Activated naive CD4-positive, alpha-beta T cell treated with anti-CD3 and anti-CD28 coated beads for 36 hours (primary cell): ENCODE data around the gene CNP. TPM values are rescaled to one million over a fixed set of nuclear protein-coding genes. Genes with fewer than 3 reads are reported as not detected.
A peak's percentile ranks its signal among the peaks of the same experiment; 100 is the strongest.
"Not testable (repeated sequence)": the region's sequence is repeated elsewhere in the genome, so short reads cannot be mapped to it uniquely, and the experiment has no call there.

ENCODE experiments used
- CTCF ChIA-PET: fragments of 350-600 bp; sonication (Branson Sonifier 250); formaldehyde crosslinking; loops from one replicate; lab custom pipeline; 2021; ENCODE audit warnings: antibody characterized with exemption; lab: Charles Lee
- DNase-seq: peaks from one replicate; pipeline ENCODE4 v3.0.0-alpha.2; 2020
- H3K27ac Mint-ChIP-seq: one replicate; pipeline ENCODE4 v1.8.0; 2021; ENCODE audit warnings: mild to moderate bottlenecking, mixed read lengths
- H3K27me3 Mint-ChIP-seq: one replicate; pipeline ENCODE4 v1.8.0; 2021; ENCODE audit warnings: low read depth, mixed read lengths
- H3K36me3 Mint-ChIP-seq: one replicate; pipeline ENCODE4 v1.8.0; 2021; ENCODE audit warnings: low read depth, mixed read lengths
- H3K4me1 Mint-ChIP-seq: one replicate; pipeline ENCODE4 v1.8.0; 2021; ENCODE audit warnings: low read depth, mixed read lengths
- H3K4me3 Mint-ChIP-seq: one replicate; pipeline ENCODE4 v1.8.0; 2021; ENCODE audit warnings: mild to moderate bottlenecking, moderate library complexity, mixed read lengths
- H3K9me3 Mint-ChIP-seq: one replicate; pipeline ENCODE4 v1.8.0; 2021; ENCODE audit warnings: mixed read lengths
- intact Hi-C: fragments of 100-400 bp; cut with micrococcal nuclease; formaldehyde crosslinking; loops from one replicate; pipeline ENCODE4 v1.15.1; 2023
- total RNA-seq, 2 experiments: library from RNA; stranded (reverse); gene quantifications; one replicate each; pipeline ENCODE4 v1.2.3, GENCODE V29; 2021

CNP gene
- total RNA-seq, 2 experiments from 2014 or later = 58.4 to 59.1 TPM

DNA sequence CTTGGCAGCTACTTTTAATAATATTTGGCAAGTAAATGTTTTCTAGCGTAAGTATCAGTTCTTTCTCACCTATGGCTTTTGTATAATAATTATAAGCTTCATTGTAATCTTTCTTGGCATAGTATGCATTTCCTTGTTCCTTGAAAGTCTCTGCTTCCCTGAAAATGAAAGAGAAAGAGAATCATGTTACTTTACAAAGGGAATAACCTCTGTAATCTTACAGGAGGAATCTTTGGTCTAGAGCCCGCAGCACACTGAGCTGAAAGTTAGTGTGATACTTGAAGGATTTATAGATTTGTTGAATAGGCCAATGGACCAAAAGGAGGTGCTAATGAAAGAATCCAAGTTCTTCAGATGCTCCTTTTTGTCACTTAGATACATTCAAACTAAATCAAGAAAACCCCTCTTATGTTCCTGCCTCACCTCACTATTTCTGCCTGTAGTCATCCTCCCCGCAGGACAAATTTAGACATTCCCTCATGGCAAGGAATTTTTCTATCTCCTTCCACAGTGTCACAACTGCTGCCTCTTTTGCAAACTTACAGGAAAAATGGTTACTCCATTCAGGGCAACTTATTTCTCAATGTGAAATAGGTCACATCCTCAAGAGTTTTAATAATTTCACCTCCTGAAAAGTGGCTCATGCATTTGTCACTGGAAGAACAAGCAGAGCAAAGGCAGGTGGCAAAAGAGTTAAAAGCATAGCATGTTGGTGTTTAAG, 34.0 kb downstream of the CNP start:
- Mint-ChIP-seq H3K4me3 (no peak overlapping the region), H3K27ac (peak overlapping the region; percentile 56), H3K27me3 (no peaks in the 10 kb centered on the region), H3K9me3 (no peaks in the 10 kb centered on the region), H3K36me3 (peaks cover 24% of the 10 kb centered on the region), H3K4me1 (peaks cover 34% of the 10 kb centered on the region)
- intact Hi-C loops = no loop called here
- no peak for DNase-seq
- CTCF ChIA-PET = interaction anchor here (0.8 kb wide), 1 partner anchor 38 kb away, joined by 3 read pairs; no protein-coding TSS in a partner anchor

GRCh38 chr17:42001729-42002128, 35.1 kb downstream of the CNP start:
- Mint-ChIP-seq H3K9me3 (no peaks in the 10 kb centered on the region), H3K4me1 (peaks cover 29% of the 10 kb centered on the region), H3K36me3 (peaks cover 16% of the 10 kb centered on the region), H3K27me3 (no peaks in the 10 kb centered on the region), H3K27ac (no peak overlapping the region), H3K4me3 (no peak overlapping the region)
- CTCF ChIA-PET = no interaction called here
- intact Hi-C loops = no loop called here
- DNase-seq = no peak

- Mint-ChIP-seq H3K4me3 (no peak overlapping the region), H3K9me3 (no peaks in the 10 kb centered on the region), H3K27me3 (no peaks in the 10 kb centered on the region), H3K27ac (no peak overlapping the region), H3K4me1 (peaks cover 28% of the 10 kb centered on the region), H3K36me3 (peaks cover 15% of the 10 kb centered on the region)
- CTCF ChIA-PET = interaction anchor here (0.6 to 1.2 kb wide), 3 partner anchors 10 to 74 kb away, joined by 3 read pairs; partner anchors contain the start of gene NKIRAS2
- DNase-seq = no peak
- intact Hi-C loops = no loop called here
These were observed 35.7 kb downstream of the CNP start for GRCh38 chr17:42002175-42002791.

DNA sequence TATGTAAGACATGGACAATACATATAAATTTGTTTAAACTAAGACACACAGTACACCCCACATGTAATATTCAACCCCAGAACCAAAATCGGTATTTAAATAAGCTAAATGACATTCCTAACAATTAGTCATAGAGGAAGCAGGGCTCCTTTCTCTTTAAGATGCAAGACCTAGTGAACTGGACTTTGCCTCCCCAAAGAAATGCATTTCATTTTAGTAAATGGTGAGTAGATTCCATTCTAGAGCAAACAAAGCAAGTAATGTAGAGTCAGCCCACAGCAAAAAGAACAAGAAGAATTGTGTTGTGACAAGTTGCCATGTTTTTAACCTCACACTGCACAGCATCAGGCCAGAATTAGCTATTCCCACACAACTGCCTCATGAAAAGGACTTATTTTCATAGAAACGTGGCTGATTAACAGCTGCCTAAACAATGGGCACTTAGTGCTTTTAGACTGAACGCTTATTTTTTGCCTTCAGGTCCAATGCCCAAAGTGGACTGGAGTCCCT, 36.3 kb downstream of the CNP start:
- DNase-seq = no peak
- Mint-ChIP-seq H3K4me3 (no peak overlapping the region), H3K27me3 (no peaks in the 10 kb centered on the region), H3K9me3 (no peaks in the 10 kb centered on the region), H3K4me1 (peaks cover 28% of the 10 kb centered on the region), H3K36me3 (peaks cover 13% of the 10 kb centered on the region), H3K27ac (no peak overlapping the region)
- CTCF ChIA-PET = interaction anchor here (0.6 to 1.2 kb wide), 3 partner anchors 11 to 74 kb away, joined by 3 read pairs; partner anchors contain the start of gene NKIRAS2
- intact Hi-C loops = no loop called here

DNA sequence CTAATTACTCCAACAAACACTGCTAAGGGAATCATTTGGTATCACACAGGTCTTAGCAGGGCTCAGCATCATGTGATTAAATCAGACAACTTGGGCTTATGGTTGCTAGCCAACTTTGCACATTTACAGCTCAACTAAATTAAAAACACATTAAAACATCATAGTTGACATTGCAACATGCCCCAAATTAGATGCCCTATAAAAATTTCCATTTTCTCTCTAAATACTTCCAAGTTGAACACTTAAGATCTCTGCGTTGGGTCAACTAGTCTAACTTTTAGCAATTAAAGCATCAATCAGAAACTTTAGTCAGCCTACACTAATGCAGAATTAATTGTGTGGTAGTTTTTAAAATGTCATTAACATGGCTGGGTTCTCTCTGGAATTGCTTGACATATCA, 38.6 kb downstream of the CNP start:
- Mint-ChIP-seq H3K4me3 (no peak overlapping the region), H3K27ac (no peak overlapping the region), H3K27me3 (no peaks in the 10 kb centered on the region), H3K4me1 (peaks cover 40% of the 10 kb centered on the region), H3K9me3 (no peaks in the 10 kb centered on the region), H3K36me3 (peaks cover 13% of the 10 kb centered on the region)
- DNase-seq = no peak
- CTCF ChIA-PET = interaction anchor here (0.8 to 2.3 kb wide), 4 partner anchors 12 to 42 kb away, joined by 3 to 11 read pairs (median 6); partner anchors contain the start of genes DNAJC7 and NKIRAS2
- intact Hi-C loops = no loop called here

GRCh38 chr17:42009170-42009569, 42.6 kb downstream of the CNP start:
- CTCF ChIA-PET = interaction anchor here (1.1 kb wide), 1 partner anchor 46 kb away, joined by 3 read pairs; no protein-coding TSS in a partner anchor
- Mint-ChIP-seq H3K4me1 (peaks cover 59% of the 10 kb centered on the region), H3K9me3 (no peaks in the 10 kb centered on the region), H3K36me3 (peaks cover 10% of the 10 kb centered on the region), H3K27me3 (no peaks in the 10 kb centered on the region), H3K27ac (peak overlapping the region; percentile 66), H3K4me3 (no peak overlapping the region)
- intact Hi-C loops = no loop called here
- peak; percentile 25 for DNase-seq

DNA sequence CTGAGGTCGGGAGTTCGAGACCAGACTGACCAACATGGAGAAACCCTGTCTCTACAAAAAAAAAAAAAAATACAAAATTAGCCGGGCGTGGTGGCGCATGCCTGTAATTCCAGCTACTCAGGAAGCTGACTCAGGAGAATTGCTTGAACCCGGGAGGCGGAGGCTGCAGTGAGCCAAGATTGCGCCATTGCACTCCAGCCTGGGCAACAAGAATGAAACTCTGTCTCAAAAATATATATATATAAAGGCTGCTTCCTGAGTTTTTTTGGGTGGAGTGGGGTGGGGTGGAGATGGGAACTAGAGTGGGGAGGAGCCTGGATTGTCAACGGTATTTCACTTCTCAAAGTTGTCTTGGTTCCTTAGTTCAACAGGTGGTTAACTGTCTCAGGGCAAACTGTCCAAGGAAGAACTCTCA, 43.7 kb downstream of the CNP start:
- Mint-ChIP-seq H3K36me3 (peaks cover 14% of the 10 kb centered on the region), H3K4me1 (peaks cover 57% of the 10 kb centered on the region)
- intact Hi-C loops, DNase-seq, H3K4me3 Mint-ChIP-seq, CTCF ChIA-PET, H3K9me3 Mint-ChIP-seq, H3K27me3 Mint-ChIP-seq, H3K27ac Mint-ChIP-seq: not testable (repeated sequence)

- Mint-ChIP-seq H3K27ac (no peak overlapping the region), H3K9me3 (no peaks in the 10 kb centered on the region), H3K4me3 (no peak overlapping the region), H3K4me1 (peaks cover 61% of the 10 kb centered on the region), H3K27me3 (no peaks in the 10 kb centered on the region), H3K36me3 (peaks cover 16% of the 10 kb centered on the region)
- CTCF ChIA-PET = interaction anchor here (1.1 kb wide), 1 partner anchor 9 kb away, joined by 3 read pairs; the partner anchor contains the start of gene NKIRAS2
- DNase-seq = peak; percentile 16
- intact Hi-C loops = no loop called here
These were observed 44.4 kb downstream of the CNP start for GRCh38 chr17:42010898-42011516.

DNA sequence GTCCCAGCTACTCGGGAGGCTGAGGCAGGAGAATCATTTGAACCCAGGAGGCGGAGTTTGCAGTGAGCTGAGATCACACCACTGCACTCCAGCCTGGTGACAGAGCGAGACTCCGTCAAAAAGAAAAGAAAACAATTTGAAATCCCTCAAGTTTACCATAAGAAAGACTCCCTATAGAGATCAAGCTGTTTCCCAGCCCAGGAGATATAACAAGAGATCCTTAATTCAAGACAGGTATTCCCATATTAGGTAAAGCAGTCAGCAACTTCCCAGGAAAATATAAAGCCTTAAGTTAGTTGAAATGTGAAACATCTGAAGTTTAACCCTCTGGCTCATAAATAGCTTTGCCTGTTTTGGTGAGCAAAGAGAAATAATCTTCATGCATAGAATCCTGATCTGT, 45.8 kb downstream of the CNP start:
- H3K27ac Mint-ChIP-seq, H3K9me3 Mint-ChIP-seq, H3K4me3 Mint-ChIP-seq, DNase-seq, intact Hi-C loops, H3K27me3 Mint-ChIP-seq: not testable (repeated sequence)
- CTCF ChIA-PET = interaction anchor here (0.9 to 1.7 kb wide), 3 partner anchors 8 to 49 kb away, joined by 3 to 4 read pairs (median 3); partner anchors contain the start of gene NKIRAS2
- peaks cover 20% of the 10 kb centered on the region for H3K36me3 Mint-ChIP-seq
- H3K4me1 Mint-ChIP-seq = peaks cover 61% of the 10 kb centered on the region

DNA sequence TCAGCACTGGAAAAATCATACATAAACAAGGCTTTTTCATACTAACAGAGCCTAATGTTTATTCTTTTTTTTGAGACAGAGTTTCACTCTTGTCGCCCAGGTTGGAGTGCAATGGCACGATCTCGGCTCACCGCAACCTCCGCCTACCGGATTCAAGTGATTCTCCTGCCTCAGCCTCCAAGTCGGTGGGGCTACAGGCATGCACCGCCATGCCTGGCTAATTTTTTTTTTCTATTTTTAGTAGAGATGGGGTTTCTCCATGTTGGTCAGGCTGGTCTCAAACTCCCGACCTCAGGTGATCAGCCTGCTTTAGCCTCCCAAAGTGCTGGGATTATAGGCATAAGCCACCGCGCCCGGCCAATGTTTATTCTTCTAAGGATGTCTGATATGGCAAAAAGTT, 47.1 kb downstream of the CNP start:
- H3K4me3 Mint-ChIP-seq, intact Hi-C loops, H3K27me3 Mint-ChIP-seq, H3K27ac Mint-ChIP-seq, H3K9me3 Mint-ChIP-seq, DNase-seq: not testable (repeated sequence)
- CTCF ChIA-PET = interaction anchor here (1.7 kb wide), 1 partner anchor 12 kb away, joined by 4 read pairs; no protein-coding TSS in a partner anchor
- Mint-ChIP-seq H3K4me1 (peaks cover 70% of the 10 kb centered on the region), H3K36me3 (peaks cover 20% of the 10 kb centered on the region)

- Mint-ChIP-seq H3K4me1 (peaks cover 68% of the 10 kb centered on the region), H3K27ac (peak overlapping the region; percentile 96), H3K4me3 (peak overlapping the region; percentile 91), H3K27me3 (no peaks in the 10 kb centered on the region), H3K9me3 (no peaks in the 10 kb centered on the region), H3K36me3 (peaks cover 15% of the 10 kb centered on the region)
- DNase-seq = peak; percentile 17
- intact Hi-C loops = loop anchor here (2.0 to 5.0 kb wide), 3 partner anchors 30 to 296 kb away; partner anchors contain the start of gene ACLY
- CTCF ChIA-PET = interaction anchor here (0.7 to 12.7 kb wide), 3 partner anchors 10 to 52 kb away, joined by 3 to 117 read pairs (median 13); partner anchors contain the start of gene CNP
These were observed 49.8 kb downstream of the CNP start for GRCh38 chr17:42016411-42016831.
